ENCODE data around the gene CCDC187. TPM values are rescaled to one million over a fixed set of nuclear protein-coding genes. Genes with fewer than 3 reads are reported as not detected.

Gene CCDC187
- total and polyA plus RNA-seq, 4 donors: 2.0 to 16.8 (median 6.8) TPM

- peaks cover 6 to 17% (median 13%) of the 10 kb centered on the region in 5 donors for H3K4me1 ChIP-seq (ENCODE audit: control insufficient read depth in 5 of 5, insufficient read depth in 5 of 5, low read length in 5 of 5)
Measured at GRCh38 chr9:136240941-136241340, 63.0 kb downstream of the CCDC187 start.

GRCh38 chr9:136239983-136240330 lies 63.9 kb downstream of the CCDC187 start:
- no peak overlapping the region for H3K27ac ChIP-seq (ENCODE audit: low read depth in 1 of 2, low read length in 1 of 2)
- 62 to 72% methylated on average over 2 of the region's 2 CpGs for WGBS, 2 donors
- peaks cover 0 to 9% (median 4%) of the 10 kb centered on the region in 4 donors for H3K36me3 ChIP-seq (ENCODE audit: control insufficient read depth in 4 of 4, insufficient read depth in 4 of 4, low read length in 4 of 4)
- H3K4me3 ChIP-seq: no peak overlapping the region
- ATAC-seq (ENCODE audit: insufficient read depth, low FRiP score): no peak
- H3K9ac ChIP-seq (ENCODE audit: insufficient read depth in 1 of 2, low read length in 2 of 2): no peak overlapping the region
- no peaks in the 10 kb centered on the region for H3K27me3 ChIP-seq (ENCODE audit: control insufficient read depth in 3 of 3, insufficient read depth in 3 of 3, low read length in 2 of 3)
- TF ChIP-seq, protein P1, sequence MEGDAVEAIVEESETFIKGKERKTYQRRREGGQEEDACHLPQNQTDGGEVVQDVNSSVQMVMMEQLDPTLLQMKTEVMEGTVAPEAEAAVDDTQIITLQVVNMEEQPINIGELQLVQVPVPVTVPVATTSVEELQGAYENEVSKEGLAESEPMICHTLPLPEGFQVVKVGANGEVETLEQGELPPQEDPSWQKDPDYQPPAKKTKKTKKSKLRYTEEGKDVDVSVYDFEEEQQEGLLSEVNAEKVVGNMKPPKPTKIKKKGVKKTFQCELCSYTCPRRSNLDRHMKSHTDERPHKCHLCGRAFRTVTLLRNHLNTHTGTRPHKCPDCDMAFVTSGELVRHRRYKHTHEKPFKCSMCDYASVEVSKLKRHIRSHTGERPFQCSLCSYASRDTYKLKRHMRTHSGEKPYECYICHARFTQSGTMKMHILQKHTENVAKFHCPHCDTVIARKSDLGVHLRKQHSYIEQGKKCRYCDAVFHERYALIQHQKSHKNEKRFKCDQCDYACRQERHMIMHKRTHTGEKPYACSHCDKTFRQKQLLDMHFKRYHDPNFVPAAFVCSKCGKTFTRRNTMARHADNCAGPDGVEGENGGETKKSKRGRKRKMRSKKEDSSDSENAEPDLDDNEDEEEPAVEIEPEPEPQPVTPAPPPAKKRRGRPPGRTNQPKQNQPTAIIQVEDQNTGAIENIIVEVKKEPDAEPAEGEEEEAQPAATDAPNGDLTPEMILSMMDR (IDR thresholded peaks at IDR 0.05; ENCODE audit: control extremely low read depth, extremely low read depth): no peak
- no peak for DNase-seq
- H3K9me3 ChIP-seq (ENCODE audit: control insufficient read depth in 4 of 4, insufficient read depth in 3 of 4, low read length in 3 of 4): no peaks in the 10 kb centered on the region
- H3K4me1 ChIP-seq (ENCODE audit: control insufficient read depth in 5 of 5, insufficient read depth in 5 of 5, low read length in 5 of 5): peaks cover 6 to 16% (median 12%) of the 10 kb centered on the region in 5 donors

More at GRCh38 chr9:136240941-136241340, 63.0 kb downstream of the CCDC187 start:
- no peak overlapping the region for H3K27ac ChIP-seq (ENCODE audit: low read depth in 1 of 2, low read length in 1 of 2)
- H3K4me3 ChIP-seq: no peak overlapping the region
- TF ChIP-seq, protein P1 (IDR thresholded peaks at IDR 0.05; ENCODE audit: control extremely low read depth, extremely low read depth): no peak
- H3K27me3 ChIP-seq (ENCODE audit: control insufficient read depth in 3 of 3, insufficient read depth in 3 of 3, low read length in 2 of 3): no peaks in the 10 kb centered on the region
- WGBS, 2 donors: 93 to 94% methylated on average over 20 of the region's 20 CpGs
- ATAC-seq (ENCODE audit: insufficient read depth, low FRiP score): no peak
- DNase-seq: no peak
- H3K9ac ChIP-seq (ENCODE audit: insufficient read depth in 1 of 2, low read length in 2 of 2): no peak overlapping the region
- H3K9me3 ChIP-seq (ENCODE audit: control insufficient read depth in 4 of 4, insufficient read depth in 3 of 4, low read length in 3 of 4): no peaks in the 10 kb centered on the region
- H3K36me3 ChIP-seq (ENCODE audit: control insufficient read depth in 4 of 4, insufficient read depth in 4 of 4, low read length in 4 of 4): peaks cover 0 to 8% (median 3%) of the 10 kb centered on the region in 4 donors

DNA sequence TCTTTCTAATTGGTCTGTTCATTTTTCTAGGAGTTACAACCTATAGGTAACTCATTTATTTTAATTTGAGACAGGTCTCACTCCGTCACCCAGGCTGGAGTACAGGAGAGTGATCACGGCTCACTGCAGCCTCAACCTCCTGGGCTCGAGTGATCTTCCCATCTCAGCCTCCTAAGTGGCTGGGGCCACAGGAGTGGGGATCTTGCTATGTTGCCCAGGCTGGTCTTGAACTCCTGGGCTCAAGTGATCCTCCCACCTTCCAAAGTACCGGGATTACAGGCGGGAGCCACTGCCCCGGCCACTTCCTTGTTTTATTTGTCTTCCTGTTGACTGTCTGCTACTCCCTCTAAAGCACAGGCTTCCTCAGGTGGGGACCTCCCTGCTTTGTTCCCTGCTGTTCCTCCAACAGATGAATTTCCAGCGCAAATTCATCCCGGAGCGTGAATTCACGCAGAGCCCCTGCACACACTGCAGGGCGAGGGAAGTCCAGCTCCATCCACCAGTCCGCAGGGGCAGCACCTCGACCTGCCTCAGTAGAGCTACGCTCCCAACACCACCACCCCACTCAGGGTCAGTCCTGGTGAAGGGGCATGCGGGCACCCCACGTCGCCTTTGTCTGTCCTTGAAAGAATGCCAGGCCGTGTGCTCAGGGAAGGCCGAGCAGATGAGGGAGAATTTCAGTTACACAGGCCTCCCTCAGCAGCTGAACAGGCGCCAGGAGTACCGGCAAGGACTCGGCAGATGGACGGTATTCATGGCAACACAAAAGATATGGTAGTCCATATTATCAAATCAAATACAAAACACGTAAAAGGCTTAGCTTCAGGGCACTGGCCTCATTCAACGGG lies 64.5 kb downstream of the CCDC187 start:
- Histone ChIP-seq H3K9me3 (ENCODE audit: control insufficient read depth in 4 of 4, insufficient read depth in 3 of 4, low read length in 3 of 4) (no peaks in the 10 kb centered on the region), H3K27me3 (ENCODE audit: control insufficient read depth in 3 of 3, insufficient read depth in 3 of 3, low read length in 2 of 3) (no peaks in the 10 kb centered on the region), H3K9ac (ENCODE audit: insufficient read depth in 1 of 2, low read length in 2 of 2) (no peak overlapping the region), H3K4me3 (no peak overlapping the region), H3K27ac (ENCODE audit: low read depth in 1 of 2, low read length in 1 of 2) (no peak overlapping the region), H3K36me3 (ENCODE audit: control insufficient read depth in 4 of 4, insufficient read depth in 4 of 4, low read length in 4 of 4) (peaks cover 0 to 9% (median 4%) of the 10 kb centered on the region in 4 donors), H3K4me1 (ENCODE audit: control insufficient read depth in 5 of 5, insufficient read depth in 5 of 5, low read length in 5 of 5) (peaks cover 0 to 13% (median 6%) of the 10 kb centered on the region in 5 donors)
- WGBS, 2 donors: 73 to 80% methylated on average over 25 of the region's 25 CpGs
- ATAC-seq (ENCODE audit: insufficient read depth, low FRiP score) (no peak), DNase-seq (no peak)
- TF ChIP-seq, protein P1 (IDR thresholded peaks at IDR 0.05; ENCODE audit: control extremely low read depth, extremely low read depth): no peak
